ENCODE measurements around the gene LYZL1.
"Not testable (repeated sequence)": the region's sequence is repeated elsewhere in the genome, so short reads cannot be mapped to it uniquely, and the experiment has no call there.

Gene LYZL1

DNA sequence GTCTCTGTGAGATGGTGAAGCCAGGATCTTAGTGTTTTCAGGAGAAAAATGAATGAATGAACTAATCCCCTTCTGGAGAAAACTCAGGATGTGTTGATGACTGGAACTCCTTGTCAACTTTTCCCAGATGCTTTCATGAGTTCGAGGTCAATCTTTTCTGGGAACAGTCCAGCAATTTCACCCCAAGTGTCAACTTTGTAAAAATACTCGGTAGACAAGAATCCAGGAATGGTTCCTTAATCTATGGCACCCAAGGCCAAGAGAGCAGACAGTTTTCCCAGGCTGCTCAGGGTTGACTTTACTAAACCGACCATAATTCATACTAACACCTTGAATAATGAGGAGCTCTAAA, 31.1 kb upstream of the LYZL1 start:
- H3K27ac ChIP-seq = no peak overlapping the region
- no peak overlapping the region for H3K4me3 ChIP-seq

DNA sequence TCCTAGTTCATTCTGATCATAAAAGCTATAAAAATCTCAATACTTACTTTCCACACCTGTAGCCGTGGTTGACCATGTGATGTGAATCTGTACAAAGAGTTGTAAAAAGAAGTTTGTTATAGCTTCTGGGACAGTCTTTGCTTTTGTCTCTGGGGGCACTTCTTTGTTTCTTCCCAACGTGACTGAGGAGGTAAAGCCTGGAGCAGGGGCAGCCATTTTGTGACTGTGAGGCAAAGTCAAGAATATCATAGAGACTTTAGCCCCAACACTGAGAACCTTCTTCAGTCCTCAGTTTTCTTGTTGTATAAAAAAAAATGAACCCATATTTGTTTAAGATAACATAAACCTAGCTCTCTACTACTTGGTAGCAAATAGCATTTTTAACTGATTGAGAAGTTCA, 29.4 kb upstream of the LYZL1 start:
- Histone ChIP-seq H3K27ac (no peak overlapping the region), H3K4me3 (no peak overlapping the region)

DNA sequence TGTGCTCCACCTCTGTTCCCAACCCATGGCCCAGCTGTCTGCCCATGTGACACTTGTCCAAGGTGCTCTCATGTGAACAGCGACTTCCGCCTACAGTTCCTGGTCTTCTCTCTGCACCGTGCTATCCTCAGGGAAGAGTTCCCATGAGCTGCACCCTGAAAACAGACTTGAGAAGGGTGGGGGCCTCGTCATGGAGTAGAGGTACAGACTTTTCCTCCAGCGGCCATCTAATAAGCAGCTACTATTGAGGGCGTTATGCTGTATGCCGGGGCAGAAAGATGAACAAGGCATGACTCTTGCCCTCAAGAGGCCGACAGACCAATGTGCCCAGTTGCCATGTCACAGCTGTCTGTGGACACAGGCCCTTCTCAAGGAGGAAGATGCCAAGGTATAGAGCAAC, 25.4 kb upstream of the LYZL1 start:
- Histone ChIP-seq H3K27ac (no peak overlapping the region), H3K4me3 (no peak overlapping the region)

DNA sequence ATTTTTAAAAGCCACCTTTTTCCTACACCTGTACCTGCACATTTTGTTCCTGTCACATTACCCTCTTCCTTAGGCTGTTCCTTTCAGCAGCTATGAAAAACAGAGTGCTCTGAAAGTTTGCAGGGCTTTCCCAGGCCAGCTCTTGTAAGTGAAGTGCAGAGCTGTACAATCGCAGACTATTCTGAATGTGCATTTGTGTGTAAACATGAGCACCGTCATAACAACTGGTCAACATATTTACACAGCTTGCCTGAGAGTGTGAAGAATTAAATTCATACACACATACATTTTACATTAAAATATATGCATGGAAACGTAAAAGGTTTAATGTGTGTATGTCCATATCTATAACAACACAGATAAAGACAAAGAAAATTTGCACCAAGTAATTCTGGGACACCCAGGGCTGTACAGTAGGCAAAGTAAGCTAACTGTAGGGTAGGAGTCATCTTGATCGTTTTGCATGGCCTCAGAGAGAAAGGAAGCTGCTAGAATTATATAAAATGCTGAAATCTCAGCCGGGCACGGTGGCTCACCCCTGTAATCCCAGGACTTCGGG, 23.6 kb upstream of the LYZL1 start:
- Histone ChIP-seq H3K4me3 (no peak overlapping the region), H3K27ac (no peak overlapping the region)

DNA sequence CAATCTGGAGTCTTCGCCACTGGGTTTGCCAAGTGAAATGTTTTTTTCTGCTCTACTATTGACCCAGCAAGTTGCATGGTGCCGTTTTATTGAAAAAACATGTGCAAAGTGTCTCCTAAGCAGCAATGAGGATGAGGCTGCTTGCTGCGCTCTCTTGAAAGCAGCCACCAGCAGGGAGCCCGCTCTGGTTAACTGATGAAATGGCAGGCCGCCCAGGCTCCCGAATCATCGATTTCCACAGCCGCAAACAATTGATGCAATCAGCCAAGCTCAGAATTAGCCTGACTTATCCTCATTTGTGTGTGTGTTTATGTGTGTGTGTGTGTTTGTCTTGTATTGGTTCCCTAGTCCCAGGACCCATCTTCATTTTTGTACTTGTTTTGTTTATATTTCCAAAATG, 22.2 kb upstream of the LYZL1 start:
- Histone ChIP-seq H3K27ac (no peak overlapping the region), H3K4me3 (no peak overlapping the region)

DNA sequence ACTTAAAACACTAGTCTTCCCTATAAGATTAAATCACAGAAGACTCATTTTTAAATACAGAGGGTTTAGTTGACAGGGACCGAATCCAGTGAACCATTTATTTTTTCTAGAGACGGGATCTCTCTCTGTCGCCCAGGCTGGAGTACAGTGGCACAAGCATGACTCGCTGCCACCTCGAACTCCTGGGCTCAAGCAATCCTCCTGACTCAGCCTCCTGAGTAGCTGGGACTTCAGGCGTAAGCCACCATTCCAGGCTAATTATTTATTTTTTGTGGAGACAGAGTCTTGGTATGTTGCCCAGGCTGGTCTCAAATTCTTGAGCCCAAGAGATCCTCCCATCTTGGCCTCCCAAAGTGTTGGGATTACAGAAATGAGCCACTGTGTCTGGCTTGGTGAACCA, 20.9 kb upstream of the LYZL1 start:
- Histone ChIP-seq H3K27ac (no peak overlapping the region), H3K4me3 (no peak overlapping the region)

DNA sequence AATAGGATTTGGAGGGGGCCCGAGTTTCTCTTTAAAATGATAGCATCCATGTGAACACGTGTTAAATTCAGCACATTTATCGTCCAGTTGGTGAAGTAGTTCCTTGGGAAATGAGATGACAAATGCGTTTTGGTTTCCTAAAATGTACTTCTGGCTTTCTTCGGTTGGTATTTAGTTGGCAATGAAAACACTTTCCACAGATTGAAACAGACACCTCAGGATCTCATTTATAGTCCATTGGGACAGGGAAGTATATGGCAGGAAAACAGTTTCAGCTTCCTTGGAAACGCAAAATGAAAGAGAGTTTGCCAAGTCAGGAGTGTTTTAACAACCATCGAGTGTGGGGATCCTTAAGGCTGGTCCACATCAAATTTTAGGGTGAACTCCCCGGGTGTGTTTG, 19.4 kb upstream of the LYZL1 start:
- no peak overlapping the region for H3K4me3 ChIP-seq
- no peak overlapping the region for H3K27ac ChIP-seq

DNA sequence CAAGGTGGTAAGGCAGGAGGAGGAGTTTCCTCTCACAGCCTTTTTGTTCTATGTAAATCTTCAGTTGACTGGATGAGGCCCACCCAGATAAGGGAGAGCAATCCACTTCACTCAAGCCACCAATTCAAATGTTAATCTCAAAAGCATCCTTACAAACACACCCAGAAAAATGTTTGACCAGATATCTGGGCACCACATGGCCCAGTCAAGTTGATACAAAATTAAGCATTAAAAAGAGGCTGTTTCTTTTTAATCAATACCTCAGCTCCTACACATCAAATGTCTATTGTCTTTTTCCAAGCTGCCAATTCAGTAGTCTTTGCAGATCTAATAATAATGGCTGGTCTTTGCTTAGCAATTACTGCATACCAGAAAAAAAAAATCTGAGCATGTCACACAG, 18.0 kb upstream of the LYZL1 start:
- H3K4me3 ChIP-seq = no peak overlapping the region
- H3K27ac ChIP-seq = no peak overlapping the region

DNA sequence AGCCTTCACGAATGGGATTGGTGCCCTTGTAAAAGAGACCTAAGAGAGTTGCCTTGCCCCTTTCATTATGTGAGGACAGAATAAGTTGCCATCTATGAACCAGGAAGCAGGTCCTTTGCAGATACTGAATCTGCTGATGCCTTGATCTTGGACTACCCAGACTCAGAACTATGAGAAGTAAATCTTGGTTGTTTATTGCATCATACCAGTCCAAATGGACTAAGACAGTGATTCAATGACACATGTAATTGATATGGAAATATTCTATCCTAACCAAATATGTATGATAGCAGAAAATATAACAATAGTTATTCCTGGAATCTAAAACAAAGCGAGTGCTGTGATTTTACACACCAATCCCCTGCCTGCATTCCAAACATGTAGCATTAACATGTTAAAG, 17.0 kb upstream of the LYZL1 start:
- Histone ChIP-seq H3K4me3 (no peak overlapping the region), H3K27ac (no peak overlapping the region)

DNA sequence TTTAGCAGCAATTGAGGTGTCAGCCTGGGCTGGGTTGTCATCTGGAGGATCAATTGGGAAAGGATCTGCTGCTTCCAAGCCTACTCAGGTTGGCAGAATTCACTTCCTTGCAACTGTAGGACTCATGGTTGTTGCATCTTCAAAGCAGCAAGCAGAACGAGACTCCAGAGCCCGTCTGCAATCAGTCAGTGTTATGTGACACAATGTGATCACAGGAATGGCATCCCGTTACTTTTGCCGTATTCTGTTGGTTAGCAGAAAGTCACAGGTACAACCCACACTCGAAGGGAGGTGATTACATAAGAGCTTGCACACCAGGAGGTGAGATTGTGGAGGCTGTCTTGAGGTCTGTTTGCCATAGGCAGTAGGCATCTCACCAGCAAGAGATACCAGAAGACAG, 15.4 kb upstream of the LYZL1 start:
- Histone ChIP-seq H3K27ac (no peak overlapping the region), H3K4me3 (no peak overlapping the region)

DNA sequence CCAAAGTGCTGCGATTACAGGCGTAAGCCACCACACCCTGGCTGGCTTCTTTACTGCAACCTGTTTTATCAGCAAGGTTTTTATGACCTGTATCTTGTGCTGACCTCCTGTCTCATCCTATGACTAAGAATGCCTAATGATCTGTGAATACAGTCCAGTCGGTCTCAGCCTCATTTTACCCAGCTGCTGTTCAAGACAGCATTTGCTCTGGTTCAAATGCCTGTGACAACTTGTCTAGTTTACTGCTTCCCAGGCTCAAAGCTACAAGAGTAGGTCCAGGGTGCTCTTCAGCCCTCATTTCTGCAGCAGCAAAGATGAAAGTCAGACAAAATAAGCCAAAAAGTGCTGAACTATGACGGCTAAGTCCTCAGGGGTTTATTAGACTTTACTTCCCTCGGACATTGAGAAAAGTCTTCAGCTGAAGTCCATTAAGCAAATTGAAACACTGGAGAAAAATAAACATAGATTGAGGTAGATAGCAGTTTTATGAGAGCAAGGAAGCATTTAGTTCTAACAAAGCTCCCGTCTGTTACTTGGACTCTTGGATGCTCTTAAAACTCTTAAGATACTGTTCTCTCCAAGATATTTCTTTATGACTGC, 12.5 kb upstream of the LYZL1 start:
- Histone ChIP-seq H3K4me3 (no peak overlapping the region), H3K27ac (no peak overlapping the region)

DNA sequence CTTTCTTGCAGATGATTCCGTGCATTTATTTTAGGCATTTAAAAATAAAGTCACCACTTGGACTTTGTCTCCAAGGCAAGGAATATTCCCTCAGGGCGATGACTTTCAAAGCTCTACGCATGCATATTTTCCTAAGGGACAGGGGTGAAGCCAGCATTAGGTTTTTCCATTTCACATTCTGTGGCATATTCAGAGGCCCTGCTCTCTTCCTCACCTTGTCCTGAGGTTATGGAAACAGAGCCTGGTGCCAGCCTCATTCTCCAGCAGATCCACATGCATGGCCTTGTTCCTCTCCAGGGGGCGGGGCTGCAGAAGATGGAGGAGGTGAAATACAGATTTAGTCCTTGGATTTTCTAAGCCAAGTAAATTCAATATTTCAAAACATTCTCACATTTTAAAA, 11.6 kb upstream of the LYZL1 start:
- no peak overlapping the region for H3K4me3 ChIP-seq
- no peak overlapping the region for H3K27ac ChIP-seq

DNA sequence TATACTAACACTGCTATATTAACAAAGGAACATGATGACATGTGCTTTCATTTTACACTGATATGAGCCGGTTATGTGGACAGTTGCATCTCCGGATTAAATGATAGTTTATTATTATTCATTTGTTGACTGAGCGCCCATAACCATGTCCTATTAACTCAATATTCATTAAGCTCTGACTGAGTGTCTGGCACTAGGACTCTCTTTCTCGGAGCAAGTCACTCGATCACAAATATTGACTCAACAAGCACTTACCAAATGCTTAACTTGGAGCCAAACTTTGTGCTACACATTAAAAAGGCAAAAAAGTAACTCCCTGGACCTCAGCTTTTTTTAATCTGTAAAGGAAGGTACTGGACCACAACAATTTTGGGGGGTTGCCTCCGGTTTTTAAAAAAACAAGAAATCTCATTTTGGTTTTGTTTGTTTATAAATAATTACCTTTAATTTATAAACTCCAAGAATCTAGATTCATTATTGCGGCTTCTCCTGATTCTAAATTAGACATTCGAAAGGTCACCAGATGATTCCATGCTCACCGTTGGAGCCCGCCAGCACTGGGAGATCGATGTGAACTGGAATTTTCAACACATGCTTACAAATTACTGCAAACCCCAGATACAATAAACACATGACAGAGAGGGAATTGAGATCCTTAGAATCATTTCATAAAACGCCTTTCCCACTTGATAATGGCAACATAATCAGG, 8.9 kb upstream of the LYZL1 start:
- Histone ChIP-seq H3K27ac (no peak overlapping the region), H3K4me3 (no peak overlapping the region)

DNA sequence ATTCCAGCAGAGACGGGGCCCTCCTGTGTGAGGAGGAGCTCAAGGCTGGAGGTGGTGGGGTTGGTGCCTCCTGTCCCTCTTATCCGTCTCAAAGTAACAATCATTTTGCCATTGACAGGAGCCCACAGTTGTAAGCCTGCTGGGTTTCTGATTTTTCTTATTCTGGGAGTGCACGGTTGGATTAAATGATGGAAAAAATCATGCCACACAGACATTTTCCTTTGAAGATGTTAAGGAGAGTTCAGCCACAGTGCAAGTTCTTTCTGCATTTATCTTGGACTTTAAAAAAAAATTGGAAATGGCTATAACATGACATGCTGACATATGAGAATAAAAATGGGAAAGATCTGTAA, 8.4 kb upstream of the LYZL1 start:
- no peak overlapping the region for H3K4me3 ChIP-seq
- H3K27ac ChIP-seq = no peak overlapping the region

DNA sequence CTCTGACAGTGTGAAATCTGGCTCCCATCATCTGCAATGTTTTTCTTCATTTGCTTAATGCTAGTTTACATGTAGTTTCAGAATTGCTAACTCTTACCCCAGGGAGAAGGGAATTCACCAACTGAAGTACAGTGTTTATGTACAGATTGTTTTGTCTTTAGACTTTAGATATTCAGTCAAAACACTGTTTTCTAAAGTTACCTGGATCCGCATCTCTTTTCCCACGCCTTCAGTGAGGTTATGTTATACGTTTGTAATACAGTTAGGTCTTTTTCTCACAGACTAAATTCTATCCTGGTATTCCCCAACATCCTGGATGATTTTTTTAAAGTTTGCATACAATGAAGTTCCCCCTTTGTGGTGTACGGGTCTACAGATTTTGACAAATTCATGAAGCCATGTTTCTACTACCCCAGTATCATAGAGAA, 3.2 kb upstream of the LYZL1 start:
- Histone ChIP-seq H3K4me3 (no peak overlapping the region), H3K27ac (no peak overlapping the region)

DNA sequence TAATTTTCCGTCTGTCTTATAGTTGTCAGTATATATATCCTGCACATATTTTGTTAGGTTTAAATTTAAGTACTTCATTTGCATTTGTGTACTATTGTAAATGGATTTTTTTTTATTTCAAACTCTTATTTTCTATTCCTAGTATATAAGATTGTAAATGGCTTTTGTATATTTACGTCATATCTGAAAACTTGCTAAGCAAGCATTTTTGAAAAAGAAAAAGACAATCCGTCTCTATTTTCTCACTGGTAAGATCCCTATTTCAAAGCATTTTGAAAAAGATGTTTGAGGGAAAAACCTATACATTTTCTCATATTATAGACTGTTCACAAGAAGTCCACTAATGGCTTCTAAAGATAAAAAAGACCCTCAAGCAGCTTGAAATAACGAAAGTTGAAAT, 1.2 kb upstream of the LYZL1 start:
- H3K4me3 ChIP-seq = no peak overlapping the region

DNA sequence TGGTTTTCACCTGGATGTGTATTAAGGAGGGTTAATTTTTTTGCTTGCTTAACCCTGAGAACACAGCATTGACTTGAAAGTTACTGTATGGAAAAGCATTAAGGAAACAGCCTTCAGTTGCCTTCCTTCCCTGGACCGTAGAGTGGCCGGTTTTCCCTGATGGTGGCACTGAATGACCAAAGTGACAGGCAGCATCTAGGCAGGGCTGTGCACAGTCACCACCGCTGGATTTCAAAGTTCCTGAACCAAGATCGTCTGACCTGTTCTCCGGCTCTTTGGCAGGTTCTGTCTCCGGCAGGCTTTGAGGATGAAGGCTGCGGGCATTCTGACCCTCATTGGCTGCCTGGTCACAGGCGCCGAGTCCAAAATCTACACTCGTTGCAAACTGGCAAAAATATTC, 2.7 kb downstream of the LYZL1 start:
- H3K27ac ChIP-seq, H3K4me3 ChIP-seq: not testable (repeated sequence)

More for the DNA sequence above, 1.2 kb upstream of the LYZL1 start:
- no peak overlapping the region for H3K27ac ChIP-seq

DNA sequence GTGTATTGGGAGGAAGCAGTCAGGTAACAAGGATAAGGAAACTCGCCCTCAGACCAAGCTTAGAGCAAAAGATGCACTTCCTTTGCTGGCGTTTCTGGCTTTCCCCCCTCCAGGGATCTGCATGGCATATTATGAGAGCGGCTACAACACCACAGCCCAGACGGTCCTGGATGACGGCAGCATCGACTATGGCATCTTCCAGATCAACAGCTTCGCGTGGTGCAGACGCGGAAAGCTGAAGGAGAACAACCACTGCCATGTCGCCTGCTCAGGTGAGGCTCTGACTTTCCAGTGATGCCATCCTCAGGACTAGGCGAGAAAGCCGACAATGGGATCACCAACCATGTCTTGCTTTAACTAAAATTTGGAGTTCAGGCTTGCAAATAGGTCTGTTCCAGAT, 3.5 kb downstream of the LYZL1 start:
- not testable (repeated sequence) for H3K4me3 ChIP-seq, H3K27ac ChIP-seq

DNA sequence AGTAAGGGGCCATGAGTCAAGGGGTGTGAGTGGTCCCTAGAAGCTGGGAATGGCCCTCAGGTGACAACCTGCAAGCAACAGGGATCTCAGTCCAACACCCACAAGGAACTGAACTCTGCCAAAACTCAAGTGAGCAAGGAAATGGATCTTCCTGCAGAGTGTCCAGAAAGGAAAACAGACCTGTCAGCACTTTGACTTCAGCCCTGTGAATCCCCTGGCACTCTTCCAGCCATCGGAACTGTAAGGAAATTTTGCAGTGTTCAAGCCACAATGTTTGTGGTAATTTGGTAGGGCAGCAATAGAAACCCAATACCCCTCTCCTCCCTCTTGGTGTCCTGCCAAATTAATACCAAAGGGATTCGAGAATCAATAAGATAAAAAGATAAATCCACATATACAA, 6.9 kb downstream of the LYZL1 start:
- H3K27ac ChIP-seq = no peak overlapping the region

DNA sequence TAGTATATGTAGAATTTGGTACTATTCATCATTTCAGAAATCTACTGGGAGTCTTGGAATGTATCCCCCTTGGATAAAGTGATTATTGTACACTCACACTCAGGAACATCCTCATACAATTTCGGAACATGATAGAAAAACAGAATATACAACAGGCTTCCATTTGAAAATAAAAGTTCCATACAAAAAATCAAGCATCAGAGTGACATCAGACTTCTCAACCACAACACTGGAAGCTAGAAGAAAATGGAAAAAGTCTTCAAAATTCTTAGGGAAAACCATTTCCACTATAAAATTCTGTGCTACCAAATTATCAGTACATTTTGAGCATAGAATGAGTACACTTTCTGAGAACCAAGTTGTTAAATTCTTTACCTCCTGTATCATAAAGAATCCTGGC, 8.8 kb downstream of the LYZL1 start:
- no peak overlapping the region for H3K27ac ChIP-seq
- H3K4me3 ChIP-seq = no peak overlapping the region

More for the DNA sequence above, 6.9 kb downstream of the LYZL1 start:
- H3K4me3 ChIP-seq = no peak overlapping the region

DNA sequence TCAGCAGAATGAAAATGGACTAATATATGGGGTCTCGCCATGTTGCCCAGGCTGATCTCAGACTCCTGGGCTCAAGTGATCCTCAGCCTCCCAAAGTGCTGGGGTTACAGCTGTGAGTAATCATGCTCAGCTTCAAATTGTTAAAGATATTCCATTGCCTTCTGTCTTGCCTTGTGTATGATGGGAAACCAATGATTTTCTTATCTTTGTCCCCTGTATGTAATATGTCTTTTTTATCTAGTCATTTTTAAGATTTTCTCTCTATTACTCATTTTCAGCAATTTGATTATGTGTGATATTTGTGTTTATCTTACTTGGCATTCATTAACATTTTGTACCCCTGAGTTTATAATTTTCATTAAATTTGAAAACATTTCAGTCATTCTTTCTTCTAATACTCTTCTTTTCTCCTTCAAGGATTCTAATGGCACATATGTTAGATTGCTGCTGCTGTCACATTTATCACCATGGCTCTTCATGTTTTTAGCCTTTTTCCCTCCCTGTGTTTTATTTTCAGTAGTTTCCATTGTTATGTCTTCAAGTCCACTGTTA, 12.6 kb downstream of the LYZL1 start:
- no peak overlapping the region for H3K4me3 ChIP-seq
- no peak overlapping the region for H3K27ac ChIP-seq

DNA sequence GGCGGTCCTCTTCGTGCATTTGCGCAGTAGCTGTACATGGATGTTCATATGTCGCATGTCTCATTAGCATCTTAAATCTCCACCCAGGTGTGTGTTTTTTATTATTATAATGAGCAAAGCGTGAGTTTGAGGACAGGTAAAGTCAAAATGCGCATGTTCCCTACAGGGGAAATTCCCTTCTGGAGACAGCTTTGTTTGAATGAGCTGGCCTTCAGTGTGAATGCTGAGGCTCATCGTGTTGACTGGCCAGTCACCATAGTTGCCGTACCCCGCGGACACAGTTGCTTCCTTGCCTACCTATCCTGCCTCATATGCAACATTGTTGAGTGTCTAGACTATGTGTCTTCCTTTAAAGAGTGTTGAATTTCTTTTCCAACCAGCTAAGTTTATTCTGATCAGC, 13.6 kb downstream of the LYZL1 start:
- Histone ChIP-seq H3K4me3 (no peak overlapping the region), H3K27ac (no peak overlapping the region)
